Measurements from ENCODE around the gene ADH1A.

DNA sequence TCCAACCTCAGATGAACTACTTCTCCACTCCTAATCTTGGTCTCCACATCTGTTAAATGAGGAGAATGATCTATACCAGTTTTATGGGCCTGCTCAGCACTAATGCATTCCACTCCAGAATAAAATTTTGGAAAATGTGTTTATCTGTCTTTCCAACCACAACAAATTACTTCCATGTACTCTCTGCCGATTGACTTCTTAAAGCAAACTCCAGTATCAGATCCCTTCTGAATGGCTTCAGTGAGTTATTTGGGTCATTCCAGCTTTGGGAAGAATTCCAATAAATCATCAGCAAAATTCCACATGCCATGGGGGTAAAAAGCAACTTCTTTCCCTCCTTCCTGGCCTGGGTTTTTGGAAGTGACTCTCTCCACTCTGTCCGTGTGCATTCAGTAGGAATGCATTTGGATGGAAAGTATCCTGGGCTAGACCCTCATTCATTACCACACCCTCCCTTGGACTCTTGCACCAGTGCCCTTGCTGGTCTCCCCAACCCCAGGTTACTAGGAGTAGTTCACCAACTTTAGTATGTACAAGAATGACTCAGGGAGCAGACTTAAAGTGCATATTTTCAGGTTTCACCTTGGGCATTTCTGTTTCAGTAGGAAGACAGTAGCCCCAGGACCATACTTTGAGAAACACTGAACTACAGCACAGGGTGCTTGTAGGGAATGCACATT is 56.3 kb downstream of the ADH1A start:
- no peak for TF ChIP-seq CTCF (IDR thresholded peaks at IDR 0.05 in 2 of 3, conservative IDR thresholded peaks at IDR 0.05 in 1 of 3; ENCODE audit: borderline replicate concordance in 1 of 3, insufficient read depth in 1 of 3, low read depth in 2 of 3, low read length in 2 of 3)
- TF ChIP-seq POLR2AphosphoS5 (IDR thresholded peaks at IDR 0.05; ENCODE audit: low read depth, low read length), result no peak
- TF ChIP-seq EZH2 (IDR thresholded peaks at IDR 0.05), result no peak
- TF ChIP-seq REST (IDR thresholded peaks at IDR 0.05; ENCODE audit: low read depth), result no peak
- TF ChIP-seq POLR2A (IDR thresholded peaks at IDR 0.05; ENCODE audit: borderline replicate concordance, extremely low read depth, insufficient read depth, insufficient read length), result no peak
- TF ChIP-seq SP1 (IDR thresholded peaks at IDR 0.05; ENCODE audit: low read depth), result no peak
- TF ChIP-seq ZNF274 (IDR thresholded peaks at IDR 0.05; ENCODE audit: low read depth, low read length), result no peak

Measured in HCT116 (cell line).